GM18498 (cell line): ENCODE measurements around the gene DYNC1I1.

Source experiments
- ATAC-seq: cut with Tn5 transposase; IDR thresholded peaks from one replicate; pipeline ENCODE4 v1.9.1; 2021; ENCODE audit warnings: mild to moderate bottlenecking, moderate library complexity; ENCODE audit not compliant: unreplicated experiment

The DYNC1I1 gene

GRCh38 chr7:95845007-95845406, 72.7 kb downstream of the DYNC1I1 start:
- ATAC-seq, result peak; percentile 62

- ATAC-seq, result no peak
These were observed 74.7 kb downstream of the DYNC1I1 start for GRCh38 chr7:95847061-95847460.

- no peak for ATAC-seq
These were observed 87.1 kb downstream of the DYNC1I1 start for GRCh38 chr7:95859429-95859828.

- ATAC-seq, result no peak
These were observed 88.7 kb downstream of the DYNC1I1 start for GRCh38 chr7:95861041-95861440.

GRCh38 chr7:95863623-95864022, 91.3 kb downstream of the DYNC1I1 start:
- ATAC-seq, result no peak

- no peak for ATAC-seq
These were observed 93.5 kb downstream of the DYNC1I1 start for GRCh38 chr7:95865716-95866371.

- peak; percentile 83 for ATAC-seq
These were observed 95.0 kb downstream of the DYNC1I1 start for GRCh38 chr7:95867309-95867708.

- ATAC-seq, result no peak
These were observed 98.9 kb downstream of the DYNC1I1 start for GRCh38 chr7:95871075-95871848.

- ATAC-seq, result no peak
These were observed 99.5 kb downstream of the DYNC1I1 start for GRCh38 chr7:95871896-95872295.

- no peak for ATAC-seq
These were observed 101.8 kb downstream of the DYNC1I1 start for GRCh38 chr7:95874129-95874528.

- ATAC-seq, result no peak
These were observed 102.3 kb downstream of the DYNC1I1 start for GRCh38 chr7:95874541-95875265.

GRCh38 chr7:95875519-95875918, 103.2 kb downstream of the DYNC1I1 start:
- ATAC-seq, result no peak

GRCh38 chr7:95878677-95879076, 106.3 kb downstream of the DYNC1I1 start:
- ATAC-seq, result no peak

- ATAC-seq, result no peak
These were observed 109.2 kb downstream of the DYNC1I1 start for GRCh38 chr7:95881597-95881996.

- ATAC-seq, result no peak
These were observed 110.9 kb downstream of the DYNC1I1 start for GRCh38 chr7:95883217-95883616.

- ATAC-seq, result no peak
These were observed 114.2 kb downstream of the DYNC1I1 start for GRCh38 chr7:95886501-95887090.

- ATAC-seq, result no peak
These were observed 121.1 kb downstream of the DYNC1I1 start for GRCh38 chr7:95893484-95893883.

GRCh38 chr7:95897557-95898251, 125.3 kb downstream of the DYNC1I1 start:
- ATAC-seq, result no peak

- ATAC-seq, result no peak
These were observed 127.7 kb downstream of the DYNC1I1 start for GRCh38 chr7:95899919-95900513.

- no peak for ATAC-seq
These were observed 128.7 kb downstream of the DYNC1I1 start for GRCh38 chr7:95901006-95901405.
